Mesendoderm (in vitro differentiated cells): ENCODE measurements around the gene PPP1R10.

Experiments
- small RNA-seq: library from polyadenylated mRNA; stranded (forward); fragments of <200 nt; extraction: miRNeasy Mini kit (QIAGEN cat#:217004); gene quantifications from one replicate; pipeline ENCODE3, GENCODE V24; 2013; ENCODE audit not compliant: insufficient read depth

PPP1R10 gene

Small RNA genes within 50 kb of the gene (small RNA-seq; reads per million reads assigned to genes)
- gene MIR877, result 360 reads per million, percentile 98 among the genes with 10 or more reads in this experiment
